ENCODE results near the gene FTO. TPM values are rescaled to one million over a fixed set of nuclear protein-coding genes. Genes with fewer than 3 reads are reported as not detected.

Gene FTO
- polyA plus RNA-seq, 1 donor from 2014 or later: 80.1 TPM

DNA sequence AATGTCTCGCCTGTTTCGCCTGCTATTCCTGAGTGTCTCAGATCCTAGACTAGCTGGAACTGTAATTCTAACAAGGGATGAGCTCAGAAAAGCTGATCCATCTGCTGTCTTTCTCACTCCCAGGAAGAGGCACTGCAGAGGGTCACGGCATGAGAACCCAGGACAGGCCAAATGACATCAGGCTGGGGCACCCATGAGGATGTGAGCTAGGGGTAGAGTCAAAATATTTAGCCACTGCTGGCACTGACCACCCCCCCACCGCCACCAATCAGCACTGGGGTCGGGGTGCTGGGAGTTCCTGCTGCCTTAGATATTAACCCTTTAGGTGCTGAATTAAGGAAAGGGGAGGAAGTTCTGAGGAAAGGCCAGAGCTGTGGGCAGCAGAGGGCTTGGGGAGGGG, 470.2 kb downstream of the FTO start:
- no peaks in the 10 kb centered on the region for H3K9me3 ChIP-seq (ENCODE audit: low read length)
- no peak for TF ChIP-seq EZH2 (IDR thresholded peaks at IDR 0.05; ENCODE audit: borderline replicate concordance, insufficient read depth, low read length, poor library complexity, severe bottlenecking)
- no peak for TF ChIP-seq MXI1 (conservative IDR thresholded peaks at IDR 0.05; ENCODE audit: poor library complexity, severe bottlenecking)
- no peak for TF ChIP-seq TAF1 (IDR thresholded peaks at IDR 0.05; ENCODE audit: low read depth)
- TF ChIP-seq EP300 (conservative IDR thresholded peaks at IDR 0.05; ENCODE audit: poor library complexity, severe bottlenecking): no peak
- TF ChIP-seq, protein P1, sequence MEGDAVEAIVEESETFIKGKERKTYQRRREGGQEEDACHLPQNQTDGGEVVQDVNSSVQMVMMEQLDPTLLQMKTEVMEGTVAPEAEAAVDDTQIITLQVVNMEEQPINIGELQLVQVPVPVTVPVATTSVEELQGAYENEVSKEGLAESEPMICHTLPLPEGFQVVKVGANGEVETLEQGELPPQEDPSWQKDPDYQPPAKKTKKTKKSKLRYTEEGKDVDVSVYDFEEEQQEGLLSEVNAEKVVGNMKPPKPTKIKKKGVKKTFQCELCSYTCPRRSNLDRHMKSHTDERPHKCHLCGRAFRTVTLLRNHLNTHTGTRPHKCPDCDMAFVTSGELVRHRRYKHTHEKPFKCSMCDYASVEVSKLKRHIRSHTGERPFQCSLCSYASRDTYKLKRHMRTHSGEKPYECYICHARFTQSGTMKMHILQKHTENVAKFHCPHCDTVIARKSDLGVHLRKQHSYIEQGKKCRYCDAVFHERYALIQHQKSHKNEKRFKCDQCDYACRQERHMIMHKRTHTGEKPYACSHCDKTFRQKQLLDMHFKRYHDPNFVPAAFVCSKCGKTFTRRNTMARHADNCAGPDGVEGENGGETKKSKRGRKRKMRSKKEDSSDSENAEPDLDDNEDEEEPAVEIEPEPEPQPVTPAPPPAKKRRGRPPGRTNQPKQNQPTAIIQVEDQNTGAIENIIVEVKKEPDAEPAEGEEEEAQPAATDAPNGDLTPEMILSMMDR (IDR thresholded peaks at IDR 0.05; ENCODE audit: poor library complexity, severe bottlenecking): no peak
- TF ChIP-seq RAD21 (conservative IDR thresholded peaks at IDR 0.05): no peak
- TF ChIP-seq, protein P2, sequence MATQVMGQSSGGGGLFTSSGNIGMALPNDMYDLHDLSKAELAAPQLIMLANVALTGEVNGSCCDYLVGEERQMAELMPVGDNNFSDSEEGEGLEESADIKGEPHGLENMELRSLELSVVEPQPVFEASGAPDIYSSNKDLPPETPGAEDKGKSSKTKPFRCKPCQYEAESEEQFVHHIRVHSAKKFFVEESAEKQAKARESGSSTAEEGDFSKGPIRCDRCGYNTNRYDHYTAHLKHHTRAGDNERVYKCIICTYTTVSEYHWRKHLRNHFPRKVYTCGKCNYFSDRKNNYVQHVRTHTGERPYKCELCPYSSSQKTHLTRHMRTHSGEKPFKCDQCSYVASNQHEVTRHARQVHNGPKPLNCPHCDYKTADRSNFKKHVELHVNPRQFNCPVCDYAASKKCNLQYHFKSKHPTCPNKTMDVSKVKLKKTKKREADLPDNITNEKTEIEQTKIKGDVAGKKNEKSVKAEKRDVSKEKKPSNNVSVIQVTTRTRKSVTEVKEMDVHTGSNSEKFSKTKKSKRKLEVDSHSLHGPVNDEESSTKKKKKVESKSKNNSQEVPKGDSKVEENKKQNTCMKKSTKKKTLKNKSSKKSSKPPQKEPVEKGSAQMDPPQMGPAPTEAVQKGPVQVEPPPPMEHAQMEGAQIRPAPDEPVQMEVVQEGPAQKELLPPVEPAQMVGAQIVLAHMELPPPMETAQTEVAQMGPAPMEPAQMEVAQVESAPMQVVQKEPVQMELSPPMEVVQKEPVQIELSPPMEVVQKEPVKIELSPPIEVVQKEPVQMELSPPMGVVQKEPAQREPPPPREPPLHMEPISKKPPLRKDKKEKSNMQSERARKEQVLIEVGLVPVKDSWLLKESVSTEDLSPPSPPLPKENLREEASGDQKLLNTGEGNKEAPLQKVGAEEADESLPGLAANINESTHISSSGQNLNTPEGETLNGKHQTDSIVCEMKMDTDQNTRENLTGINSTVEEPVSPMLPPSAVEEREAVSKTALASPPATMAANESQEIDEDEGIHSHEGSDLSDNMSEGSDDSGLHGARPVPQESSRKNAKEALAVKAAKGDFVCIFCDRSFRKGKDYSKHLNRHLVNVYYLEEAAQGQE (IDR thresholded peaks at IDR 0.05; ENCODE audit: borderline replicate concordance): no peak
- no peak for TF ChIP-seq POLR2AphosphoS5 (IDR thresholded peaks at IDR 0.05)
- TF ChIP-seq SMC3 (conservative IDR thresholded peaks at IDR 0.05; ENCODE audit: poor library complexity): no peak
- H3K4me2 ChIP-seq (ENCODE audit: low read length): no peak overlapping the region
- H2AFZ ChIP-seq (ENCODE audit: low read depth, low read length): no peak overlapping the region
- no peaks in the 10 kb centered on the region for H3K9me2 ChIP-seq (ENCODE audit: insufficient read depth, low read length)
- no peaks in the 10 kb centered on the region for H3K79me2 ChIP-seq (replicated peaks; ENCODE audit: insufficient read depth, low read length)
- H3K4me3 ChIP-seq (ENCODE audit: low read length): no peak overlapping the region
- H4K20me1 ChIP-seq (ENCODE audit: insufficient read depth): no peaks in the 10 kb centered on the region
- H3K27me3 ChIP-seq (ENCODE audit: insufficient read depth, low read depth, low read length): no peaks in the 10 kb centered on the region
- H3F3A ChIP-seq (ENCODE audit: insufficient read depth, low read length, poor library complexity, severe bottlenecking): no peaks in the 10 kb centered on the region
- no peak overlapping the region for H3K9ac ChIP-seq (ENCODE audit: low read length)
- no peaks in the 10 kb centered on the region for H3K36me3 ChIP-seq (ENCODE audit: insufficient read depth, low read length)
- H3K27ac ChIP-seq (ENCODE audit: low read length): no peak overlapping the region

DNA sequence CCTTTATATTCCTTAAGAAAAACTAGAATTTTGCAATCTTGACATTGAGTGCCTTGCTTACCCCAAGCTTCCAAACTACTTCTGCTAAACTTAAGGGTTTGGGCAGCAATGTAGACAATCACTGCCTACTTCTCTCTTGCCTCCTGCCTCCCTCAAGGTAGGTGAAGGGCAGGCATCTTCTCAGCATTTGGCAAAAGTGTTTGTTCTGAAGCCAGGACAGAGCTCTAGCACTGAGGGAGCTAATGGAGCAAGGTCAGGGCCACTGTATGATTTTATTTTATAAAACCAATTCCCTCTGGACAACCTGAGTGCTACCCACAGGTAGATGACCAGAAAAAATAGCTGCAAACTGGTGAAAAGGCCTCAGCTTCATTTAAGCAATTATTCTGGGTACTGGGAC, 470.8 kb downstream of the FTO start:
- Histone ChIP-seq H3K9ac (ENCODE audit: low read length) (no peak overlapping the region), H2AFZ (ENCODE audit: low read depth, low read length) (no peak overlapping the region), H3K4me3 (ENCODE audit: low read length) (no peak overlapping the region), H4K20me1 (ENCODE audit: insufficient read depth) (no peaks in the 10 kb centered on the region), H3F3A (ENCODE audit: insufficient read depth, low read length, poor library complexity, severe bottlenecking) (no peaks in the 10 kb centered on the region), H3K27ac (ENCODE audit: low read length) (no peak overlapping the region), H3K27me3 (ENCODE audit: insufficient read depth, low read depth, low read length) (no peaks in the 10 kb centered on the region), H3K36me3 (ENCODE audit: insufficient read depth, low read length) (no peaks in the 10 kb centered on the region), H3K9me2 (ENCODE audit: insufficient read depth, low read length) (no peaks in the 10 kb centered on the region), H3K4me2 (ENCODE audit: low read length) (no peak overlapping the region), H3K9me3 (ENCODE audit: low read length) (no peaks in the 10 kb centered on the region), H3K79me2 (replicated peaks; ENCODE audit: insufficient read depth, low read length) (no peaks in the 10 kb centered on the region)
- TF ChIP-seq, protein P1 (IDR thresholded peaks at IDR 0.05; ENCODE audit: poor library complexity, severe bottlenecking): no peak
- TF ChIP-seq MXI1 (conservative IDR thresholded peaks at IDR 0.05; ENCODE audit: poor library complexity, severe bottlenecking) (no peak), EZH2 (IDR thresholded peaks at IDR 0.05; ENCODE audit: borderline replicate concordance, insufficient read depth, low read length, poor library complexity, severe bottlenecking) (no peak), EP300 (conservative IDR thresholded peaks at IDR 0.05; ENCODE audit: poor library complexity, severe bottlenecking) (no peak), TAF1 (IDR thresholded peaks at IDR 0.05; ENCODE audit: low read depth) (no peak), POLR2AphosphoS5 (IDR thresholded peaks at IDR 0.05) (no peak), RAD21 (conservative IDR thresholded peaks at IDR 0.05) (no peak), SMC3 (conservative IDR thresholded peaks at IDR 0.05; ENCODE audit: poor library complexity) (no peak)
- TF ChIP-seq, protein P2 (IDR thresholded peaks at IDR 0.05; ENCODE audit: borderline replicate concordance): no peak

Data from neural cell (in vitro differentiated cells).